Activated CD4-positive, alpha-beta T cell treated with anti-CD3 and anti-CD28 coated beads for 36 hours (primary cell): ENCODE data around the gene TMPO. TPM values are rescaled to one million over a fixed set of nuclear protein-coding genes. Genes with fewer than 3 reads are reported as not detected.
"Not testable (repeated sequence)": the region's sequence is repeated elsewhere in the genome, so short reads cannot be mapped to it uniquely, and the experiment has no call there.

Experiments used
- ATAC-seq: fragments of 200-7000 bp; cut with Tn5 transposase; one replicate; pipeline ENCODE4 v1.10.0; 2021; ENCODE audit warnings: mild to moderate bottlenecking, moderate library complexity
- CTCF ChIA-PET: fragments of 350-600 bp; sonication (Branson Sonifier 250); formaldehyde crosslinking; loops from one replicate; lab custom pipeline; 2021; ENCODE audit warnings: antibody characterized with exemption; lab: Charles Lee
- POLR2A ChIA-PET: fragments of 350-600 bp; sonication (Branson Sonifier 250); formaldehyde crosslinking; loops from one replicate; lab custom pipeline; 2021; ENCODE audit warnings: antibody characterized with exemption, inconsistent platforms; lab: Charles Lee
- DNase-seq: peaks from one replicate; pipeline ENCODE4 v3.0.0-alpha.2; 2020
- H3K27ac Mint-ChIP-seq: one replicate; pipeline ENCODE4 v1.8.0; 2021; ENCODE audit warnings: mixed read lengths
- H3K27me3 Mint-ChIP-seq: one replicate; pipeline ENCODE4 v1.8.0; 2021; ENCODE audit warnings: mixed read lengths
- H3K36me3 Mint-ChIP-seq: one replicate; pipeline ENCODE4 v1.8.0; 2021; ENCODE audit warnings: low read depth, mixed read lengths
- H3K4me1 Mint-ChIP-seq: one replicate; pipeline ENCODE4 v1.8.0; 2021; ENCODE audit warnings: mixed read lengths
- H3K4me3 Mint-ChIP-seq: one replicate; pipeline ENCODE4 v1.8.0; 2021; ENCODE audit warnings: mild to moderate bottlenecking, moderate library complexity, mixed read lengths
- H3K9me3 Mint-ChIP-seq: one replicate; pipeline ENCODE4 v1.8.0; 2021; ENCODE audit warnings: low read depth, mixed read lengths
- intact Hi-C, 2 experiments: fragments of 100-400 bp; cut with DNase I in 1 of 2; cut with micrococcal nuclease in 1 of 2; formaldehyde crosslinking; loops; one replicate each; pipeline versions ENCODE4 v1.14.2 to v1.15.1; 2022 to 2024; cut with DNase I, micrococcal nuclease
- total RNA-seq, 2 experiments: library from RNA; stranded (reverse); gene quantifications; one replicate each; pipeline ENCODE4 v1.2.3, GENCODE V29; 2021

TMPO gene
- total RNA-seq, 2 experiments from 2014 or later, result 328 to 429 TPM

DNA sequence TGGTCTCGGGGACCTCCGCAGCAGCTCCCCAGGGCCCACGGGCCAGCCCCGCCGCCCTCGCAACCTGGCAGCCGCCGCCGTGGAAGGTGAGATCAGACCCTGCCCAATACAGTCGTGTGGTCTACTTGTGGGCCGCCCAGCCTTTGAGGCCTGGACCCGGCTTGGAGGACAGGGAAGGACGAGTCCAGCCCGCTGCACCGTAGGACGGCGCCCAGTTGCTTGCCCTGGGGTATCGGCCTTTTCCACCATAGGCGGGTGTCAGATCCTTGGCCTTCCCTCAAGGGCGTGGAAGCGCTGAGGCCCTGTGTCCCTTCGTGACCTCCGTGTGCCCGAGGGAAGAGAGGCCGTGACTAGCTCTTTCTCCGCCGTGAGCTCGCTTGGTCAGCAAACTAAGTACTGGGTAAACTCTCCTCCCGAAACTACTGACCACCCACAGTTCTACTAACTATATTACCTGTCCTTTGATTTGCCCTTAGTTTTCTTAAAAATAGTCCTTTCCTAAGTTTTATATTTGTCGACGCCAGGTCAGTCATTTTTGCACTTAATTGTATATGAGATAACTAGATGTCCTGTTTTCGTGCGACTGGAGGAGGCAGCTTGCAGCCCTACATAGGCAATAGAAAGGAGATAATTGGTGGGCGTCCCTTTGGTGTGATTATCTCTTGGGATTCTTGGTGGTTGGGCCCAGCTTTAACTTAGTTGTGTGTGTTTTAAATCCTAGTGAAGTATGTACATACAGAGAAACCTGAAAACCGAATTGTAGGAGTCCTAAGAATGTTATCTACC lies 78.9 kb downstream of the TMPO start:
- ChIA-PET POLR2A (interaction anchor here (0.6 to 3.1 kb wide), 9 partner anchors 9 to 149 kb away, joined by 3 to 10 read pairs (median 5); partner anchors contain the start of gene TMPO), CTCF (interaction anchor here (0.6 to 2.4 kb wide), 12 partner anchors 10 to 148 kb away, joined by 3 to 21 read pairs (median 4); partner anchors contain the start of gene IKBIP)
- peak; percentile 48 for DNase-seq
- Mint-ChIP-seq H3K27me3 (no peaks in the 10 kb centered on the region), H3K9me3 (no peaks in the 10 kb centered on the region), H3K4me1 (peaks cover 25% of the 10 kb centered on the region), H3K4me3 (peak overlapping the region; percentile 97), H3K27ac (peak overlapping the region; percentile 89), H3K36me3 (peaks cover 47% of the 10 kb centered on the region)
- ATAC-seq, result no peak
- intact Hi-C loops, result loop anchor here in 1 of 2 experiments (5.0 to 10.0 kb wide), 2 partner anchors 49 to 1603 kb away; no protein-coding TSS in a partner anchor

DNA sequence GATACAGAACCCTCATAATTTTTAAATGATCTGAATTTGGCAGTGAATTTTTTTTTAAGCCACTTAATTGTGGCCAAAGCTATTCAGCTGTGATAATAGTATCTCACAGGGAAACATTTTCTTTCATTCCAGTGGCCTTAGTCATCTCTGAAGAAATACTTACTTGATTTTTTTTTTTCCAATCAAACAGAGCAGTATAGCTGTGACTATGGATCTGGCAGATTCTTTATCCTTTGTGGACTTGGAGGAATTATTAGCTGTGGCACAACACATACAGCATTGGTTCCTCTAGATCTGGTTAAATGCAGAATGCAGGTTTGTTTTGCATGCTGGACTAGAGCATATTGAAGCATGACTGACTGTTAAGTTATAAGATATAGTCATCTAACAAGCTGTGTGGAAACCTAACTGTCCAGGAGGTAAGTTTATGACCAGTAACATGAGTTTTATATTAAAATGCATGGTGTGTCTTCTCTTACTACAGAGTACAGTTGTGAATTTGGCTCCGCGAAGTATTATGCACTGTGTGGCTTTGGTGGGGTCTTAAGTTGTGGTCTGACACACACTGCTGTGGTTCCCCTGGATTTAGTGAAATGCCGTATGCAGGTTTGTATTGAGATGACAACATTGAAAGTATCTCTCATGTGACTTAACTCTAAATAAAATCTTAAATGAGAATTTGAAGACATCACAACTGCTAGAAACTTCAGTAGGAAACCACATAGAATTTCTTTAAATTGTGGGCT lies 80.0 kb downstream of the TMPO start:
- no peak for ATAC-seq
- intact Hi-C loops, result loop anchor here in 1 of 2 experiments (10.0 kb wide), 1 partner anchor 51 kb away; no protein-coding TSS in a partner anchor
- H3K4me1 Mint-ChIP-seq, result peaks cover 25% of the 10 kb centered on the region
- H3K27me3 Mint-ChIP-seq, result no peaks in the 10 kb centered on the region
- H3K4me3 Mint-ChIP-seq, result peak overlapping the region; percentile 97
- peak overlapping the region; percentile 89 for H3K27ac Mint-ChIP-seq
- H3K9me3 Mint-ChIP-seq, result no peaks in the 10 kb centered on the region
- POLR2A ChIA-PET, result interaction anchor here (0.6 to 3.1 kb wide), 5 partner anchors 48 to 1490 kb away, joined by 3 to 9 read pairs (median 4); partner anchors contain the start of gene IKBIP
- peaks cover 57% of the 10 kb centered on the region for H3K36me3 Mint-ChIP-seq
- peak; percentile 43 for DNase-seq
- CTCF ChIA-PET, result interaction anchor here (0.6 to 2.3 kb wide), 6 partner anchors 28 to 147 kb away, joined by 3 to 9 read pairs (median 4); no protein-coding TSS in a partner anchor

DNA sequence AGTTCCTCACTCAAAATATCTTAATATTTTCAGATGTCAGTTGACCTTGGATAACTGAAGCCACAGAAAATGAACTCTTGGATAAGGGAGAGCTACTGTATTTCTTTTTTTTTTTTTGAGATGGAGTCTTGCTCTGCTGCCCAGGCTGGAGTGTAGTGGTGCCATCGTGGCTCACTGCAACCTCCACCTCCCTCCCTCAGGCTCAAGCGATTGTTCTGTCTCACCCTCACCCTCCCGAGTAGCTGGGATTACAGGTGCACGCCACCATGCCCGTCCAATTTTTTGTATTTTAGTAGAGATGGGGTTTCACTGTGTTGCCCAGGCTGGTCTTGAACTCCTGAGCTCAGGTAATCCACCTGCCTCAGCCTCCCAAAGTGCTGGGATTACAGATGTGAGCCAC lies 81.9 kb downstream of the TMPO start:
- not testable (repeated sequence) for DNase-seq, H3K4me3 Mint-ChIP-seq, H3K9me3 Mint-ChIP-seq, H3K27me3 Mint-ChIP-seq, ATAC-seq
- Mint-ChIP-seq H3K27ac (peak overlapping the region; percentile 31), H3K4me1 (peaks cover 23% of the 10 kb centered on the region), H3K36me3 (peaks cover 71% of the 10 kb centered on the region)
- intact Hi-C loops, result loop anchor here (2.0 to 10.0 kb wide), 2 partner anchors 53 to 69 kb away; no protein-coding TSS in a partner anchor
- POLR2A ChIA-PET, result interaction anchor here (0.6 kb wide), 1 partner anchor 49 kb away, joined by 3 read pairs; no protein-coding TSS in a partner anchor
- CTCF ChIA-PET, result interaction anchor here (1.2 kb wide), 1 partner anchor 174 kb away, joined by 3 read pairs; no protein-coding TSS in a partner anchor

Other genes with a start within 250 kb of the TMPO start
- gene SLC25A3, start 78.1 kb downstream of the TMPO start, total RNA-seq, result 100 to 1,000 TPM; 426 to 591 TPM
- 10 to 100 TPM; 20.1 to 27.0 TPM for gene IKBIP, start 129.2 kb downstream of the TMPO start, total RNA-seq
- 10 to 100 TPM; 16.5 to 17.4 TPM for gene APAF1, start 129.7 kb downstream of the TMPO start, total RNA-seq